HG03196 (cell line): ENCODE measurements around the gene TEX2.
"Not testable (repeated sequence)": the region's sequence is repeated elsewhere in the genome, so short reads cannot be mapped to it uniquely, and the experiment has no call there.

ENCODE experiments used
- ATAC-seq: cut with Tn5 transposase; IDR thresholded peaks from one replicate; pipeline ENCODE4 v1.9.1; 2021; ENCODE audit not compliant: unreplicated experiment

Gene TEX2

DNA sequence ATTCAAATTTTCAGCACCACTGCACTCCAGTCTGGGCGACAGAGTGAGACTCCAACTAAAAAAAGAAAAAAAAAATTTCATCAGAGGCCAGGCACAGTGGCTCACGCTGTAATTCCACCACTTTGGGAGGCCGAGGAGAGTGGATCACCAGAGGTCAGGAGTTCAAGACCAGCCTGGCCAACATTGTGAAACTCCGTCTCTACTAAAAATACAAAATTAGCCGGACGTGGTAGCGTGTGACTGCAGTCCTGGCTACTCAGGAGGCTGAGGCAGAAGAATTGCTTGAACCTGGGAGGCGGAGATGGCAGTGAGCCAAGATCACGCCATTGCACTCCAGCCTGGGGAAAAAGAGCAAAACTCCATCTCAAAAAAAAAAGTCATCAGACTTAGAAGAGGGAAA, 77.5 kb downstream of the TEX2 start:
- ATAC-seq = not testable (repeated sequence)

GRCh38 chr17:64185101-64185500, 78.0 kb downstream of the TEX2 start:
- no peak for ATAC-seq

GRCh38 chr17:64183815-64184214, 79.2 kb downstream of the TEX2 start:
- no peak for ATAC-seq

- no peak for ATAC-seq
These were observed 80.6 kb downstream of the TEX2 start for GRCh38 chr17:64182325-64183012.

DNA sequence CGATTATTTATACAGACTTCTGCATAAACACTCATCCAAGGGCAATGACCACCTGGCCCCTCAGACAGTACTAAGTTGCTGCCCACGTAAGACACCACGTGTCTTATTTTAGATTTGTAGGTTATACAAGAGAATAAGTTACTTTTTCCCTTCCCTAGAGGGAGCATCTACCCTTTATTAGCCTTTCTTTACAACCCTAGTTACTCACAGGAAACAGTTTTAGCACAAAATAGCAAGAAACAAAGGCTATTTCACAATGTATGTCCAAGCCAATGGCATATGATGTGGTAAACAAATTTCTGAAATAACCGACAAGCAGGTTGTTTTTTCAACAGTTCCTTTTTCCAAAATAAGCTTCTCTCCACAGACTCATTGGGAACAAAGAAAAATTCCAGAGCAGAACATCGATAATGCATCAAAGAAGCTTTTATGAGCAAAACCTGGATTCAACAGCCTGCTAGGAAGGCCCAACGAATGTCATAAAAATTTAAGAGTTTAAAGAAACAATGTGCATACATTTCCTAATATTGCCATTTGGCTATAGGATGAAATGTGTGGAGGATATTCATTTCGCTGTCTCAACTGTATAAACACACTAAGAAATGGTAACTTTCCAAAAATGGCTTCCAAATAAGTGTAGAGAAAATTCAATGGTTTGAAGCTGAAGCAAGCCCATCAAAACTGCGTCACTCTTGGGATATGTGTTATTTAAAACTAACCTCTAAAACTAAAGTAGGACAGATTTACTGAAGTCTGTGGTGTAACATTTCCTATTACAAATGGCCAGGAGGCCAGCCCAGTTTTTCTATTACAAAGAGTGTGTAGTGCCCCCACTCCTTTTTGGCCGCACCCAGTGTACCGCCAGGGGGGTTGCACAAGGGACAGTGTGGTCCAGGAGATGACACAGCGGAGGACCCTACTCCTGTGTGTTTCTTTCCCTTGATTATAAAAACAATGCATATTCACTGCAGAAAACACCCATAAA, 82.7 kb downstream of the TEX2 start:
- ATAC-seq = no peak

- ATAC-seq = not testable (repeated sequence)
These were observed 84.0 kb downstream of the TEX2 start for GRCh38 chr17:64179024-64179423.

DNA sequence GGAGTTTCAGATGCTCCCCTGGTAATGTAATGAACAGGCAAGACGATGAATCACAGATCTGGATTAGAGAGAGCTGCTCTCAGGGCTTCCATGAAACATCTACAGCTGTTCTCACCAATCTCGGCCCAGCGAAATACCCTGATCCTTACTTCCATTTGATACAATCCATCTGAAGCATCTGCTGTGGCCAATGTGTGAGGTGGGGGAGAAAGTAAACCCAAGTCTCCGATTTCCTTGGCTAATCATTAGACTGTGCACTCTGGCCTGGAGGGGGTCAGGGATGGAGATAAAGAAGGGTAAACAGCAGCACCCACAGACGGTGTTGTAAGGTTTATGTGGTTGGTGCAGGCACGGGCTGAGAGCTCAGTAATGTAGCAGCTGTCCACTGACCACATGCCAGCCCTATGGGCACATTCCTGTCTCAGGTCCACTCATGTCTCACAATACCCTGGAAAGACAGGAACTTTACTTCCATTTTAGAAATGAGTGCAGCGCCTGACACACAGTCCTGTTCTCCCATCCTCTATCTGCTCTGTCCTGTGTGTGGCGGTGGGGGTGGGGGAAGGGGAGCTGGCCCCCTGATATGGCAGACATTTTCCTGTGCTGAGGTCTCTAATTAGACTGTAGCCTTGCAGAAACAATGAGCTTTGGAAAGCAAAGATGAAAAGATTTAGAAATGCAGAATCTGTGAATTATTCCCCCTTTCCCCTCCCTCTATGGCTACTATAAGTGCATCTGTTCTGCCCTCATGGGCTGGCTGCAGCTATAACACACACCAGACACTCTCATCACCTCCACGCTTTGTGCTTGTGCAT, 84.8 kb downstream of the TEX2 start:
- no peak for ATAC-seq

GRCh38 chr17:64177311-64178010, 85.6 kb downstream of the TEX2 start:
- ATAC-seq = no peak

DNA sequence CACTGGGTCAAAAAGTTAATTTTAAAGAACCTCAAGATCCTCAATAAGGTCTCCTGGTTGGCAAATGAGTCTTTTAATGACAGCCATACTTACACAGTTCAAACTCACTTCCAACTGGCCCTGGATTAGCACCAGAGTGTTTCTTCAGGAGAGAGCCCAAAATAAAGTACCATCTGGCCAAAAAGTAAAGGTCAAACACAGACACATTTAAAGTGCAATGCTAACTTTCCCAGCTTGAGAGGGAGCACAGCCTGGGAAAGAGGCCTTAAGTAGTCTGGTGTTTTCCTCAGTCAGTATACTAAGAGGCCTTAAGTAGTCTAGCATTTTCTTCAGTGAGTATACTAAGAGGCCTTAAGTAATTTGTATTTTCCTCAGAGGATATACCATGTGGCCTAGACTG, 86.5 kb downstream of the TEX2 start:
- ATAC-seq = no peak

DNA sequence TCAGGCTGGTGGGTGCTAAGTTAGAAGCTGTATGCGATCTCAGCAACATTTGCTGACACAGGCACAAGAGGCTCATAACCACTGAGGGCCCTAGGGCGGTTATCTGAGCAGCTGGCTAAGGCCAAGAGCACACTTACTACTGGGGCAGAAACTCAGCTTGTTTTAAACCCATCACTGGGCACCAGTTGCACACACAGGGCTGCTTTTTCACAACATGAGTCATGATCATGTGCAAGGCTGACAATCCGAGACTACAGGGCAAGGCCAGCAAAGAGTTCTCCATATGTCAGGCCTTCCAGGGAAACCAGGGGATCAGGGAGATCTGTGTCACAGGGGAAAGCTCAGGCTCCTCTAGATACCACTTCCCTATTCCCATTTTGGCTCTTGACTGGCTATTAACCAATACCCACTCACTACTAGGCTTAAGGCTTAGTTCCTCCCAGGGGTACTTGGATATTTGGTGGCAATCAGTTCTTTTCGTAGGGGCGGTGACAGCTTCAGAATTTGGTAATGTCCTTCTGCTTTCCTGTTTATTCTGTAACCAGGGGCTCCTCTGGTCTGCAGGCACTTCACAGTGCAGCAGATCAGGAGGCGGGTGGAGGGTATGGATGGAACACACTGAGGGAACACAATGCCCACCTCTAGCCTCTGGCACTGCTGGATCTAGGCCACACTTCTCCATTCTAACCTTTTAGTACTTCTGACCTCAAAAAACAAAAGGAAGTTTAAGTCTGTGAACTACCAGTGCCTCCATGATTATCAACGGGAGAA, 88.2 kb downstream of the TEX2 start:
- ATAC-seq = no peak

DNA sequence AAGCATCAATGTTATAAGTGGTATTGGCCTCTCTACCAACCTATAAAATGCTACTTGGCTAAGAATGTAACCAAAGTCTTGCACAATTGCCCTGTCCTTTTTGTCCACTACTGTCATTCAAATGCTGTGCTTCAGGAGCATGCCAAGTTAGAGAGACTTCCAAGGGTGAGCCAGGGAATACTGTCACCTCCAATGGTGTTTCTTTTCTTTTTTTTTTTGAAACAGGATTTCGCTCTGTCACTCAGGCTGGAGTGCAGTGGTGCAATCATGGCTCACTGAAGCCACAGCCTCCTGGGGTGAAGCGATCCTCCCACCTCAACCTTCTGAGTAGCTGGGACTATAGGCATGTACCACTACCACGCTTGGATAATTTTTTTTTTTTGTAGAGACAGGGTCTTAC, 89.4 kb downstream of the TEX2 start:
- ATAC-seq = no peak

DNA sequence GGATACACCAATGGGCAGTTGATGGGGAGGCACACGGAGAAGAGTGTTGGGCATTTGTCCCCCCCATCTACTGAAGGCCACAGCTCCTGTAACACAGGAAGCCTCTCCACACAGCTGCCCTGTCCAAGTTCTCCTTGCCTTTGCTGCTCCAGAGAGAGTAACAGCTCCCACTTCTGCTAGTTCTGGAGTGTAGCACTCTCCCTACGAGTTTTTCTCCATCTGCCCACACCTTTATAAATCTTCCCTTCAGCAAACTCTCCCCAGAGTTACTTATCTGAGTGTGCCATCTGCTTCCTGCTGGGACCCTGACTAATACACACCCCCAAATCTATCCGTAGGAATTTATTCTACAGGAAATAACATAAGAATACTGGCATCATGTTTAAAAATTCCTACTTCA, 90.5 kb downstream of the TEX2 start:
- no peak for ATAC-seq

GRCh38 chr17:64171041-64171440, 92.0 kb downstream of the TEX2 start:
- no peak for ATAC-seq

GRCh38 chr17:64170286-64170685, 92.8 kb downstream of the TEX2 start:
- no peak for ATAC-seq

GRCh38 chr17:64167666-64168065, 95.4 kb downstream of the TEX2 start:
- ATAC-seq = not testable (repeated sequence)

DNA sequence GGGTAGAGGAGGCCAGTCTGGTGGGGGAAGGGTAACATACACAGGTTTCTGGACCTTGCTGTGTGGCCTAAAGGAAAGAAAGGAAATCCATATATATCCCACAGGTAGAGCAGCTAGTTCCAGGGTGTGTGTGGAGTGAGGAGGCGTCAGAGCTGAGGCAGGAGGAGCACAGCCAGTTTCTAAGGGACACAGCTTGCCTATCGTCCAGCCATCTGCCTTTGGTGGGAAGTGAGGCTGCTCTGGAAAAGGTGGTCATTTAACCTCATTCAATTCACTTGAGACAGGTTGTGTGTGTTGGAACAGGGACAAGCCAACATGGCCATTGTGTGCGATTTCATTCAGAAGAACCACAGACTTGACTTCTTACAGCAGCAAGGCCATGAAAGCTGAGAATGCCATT, 96.2 kb downstream of the TEX2 start:
- no peak for ATAC-seq

DNA sequence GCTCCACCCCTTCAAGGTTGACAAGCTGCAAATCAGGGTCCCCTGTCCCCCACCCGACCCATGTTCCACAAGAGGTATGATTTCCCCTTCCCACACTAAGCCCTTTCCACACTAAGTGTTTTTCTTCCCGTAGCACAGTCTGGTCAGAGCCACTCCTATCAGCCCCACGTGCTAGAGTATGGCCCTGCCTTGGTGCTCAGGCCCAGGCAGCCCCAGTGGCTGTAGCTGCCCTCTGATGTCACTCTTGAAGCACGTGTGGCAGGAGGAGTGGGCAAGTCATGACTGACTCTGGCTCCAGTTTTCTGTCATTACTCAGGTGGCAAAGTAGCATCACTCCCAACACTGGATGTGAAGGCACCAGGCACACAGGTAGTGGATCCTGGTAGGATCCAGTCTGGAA, 97.7 kb downstream of the TEX2 start:
- ATAC-seq = no peak

DNA sequence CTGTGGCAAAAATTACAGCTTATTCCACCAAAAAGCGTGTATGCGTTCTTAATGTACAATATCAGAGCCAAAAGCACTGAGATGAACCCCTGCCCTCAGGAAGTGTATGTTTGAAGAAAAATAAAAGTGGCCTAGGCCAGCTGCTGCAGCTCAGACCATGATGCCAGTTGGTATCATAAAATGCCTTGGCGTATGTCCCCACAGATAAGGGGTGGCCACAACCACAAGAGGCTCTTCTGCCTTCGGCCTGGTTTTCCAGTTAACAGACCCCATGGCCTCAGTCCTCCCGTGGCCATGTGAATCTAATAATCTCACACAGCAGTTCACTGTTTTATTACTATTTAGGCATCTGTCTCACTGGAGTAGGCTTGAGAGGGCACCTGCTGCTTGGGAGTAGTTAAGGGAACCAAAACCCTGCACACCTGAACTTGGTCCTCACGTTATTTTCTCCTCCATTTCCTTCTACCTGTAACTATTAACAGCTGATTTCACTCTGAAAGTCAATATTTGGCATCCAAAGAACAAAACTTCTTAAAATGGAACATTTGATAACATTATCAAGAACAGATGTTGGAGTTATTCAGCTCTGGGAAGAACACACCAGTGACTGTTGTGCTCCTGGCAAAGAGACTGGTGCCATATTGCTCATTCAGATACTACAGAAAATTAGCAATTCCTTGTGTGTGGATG, 98.3 kb downstream of the TEX2 start:
- no peak for ATAC-seq

GRCh38 chr17:64163468-64163867, 99.6 kb downstream of the TEX2 start:
- ATAC-seq = no peak
